Esophagus muscularis mucosa (tissue), 4 donors: ENCODE results near the gene HRAS.

Source experiments
- EP300 ChIP-seq: sonication (generic); formaldehyde crosslinking; IDR thresholded peaks from one replicate; pipeline ENCODE4 v1.6.1; 2017; ENCODE audit warnings: antibody characterized with exemption
- POLR2A ChIP-seq: fragments of 450-650 bp; IDR thresholded peaks from one replicate; pipeline ENCODE4 v1.6.1; 2017; ENCODE audit warnings: antibody characterized with exemption, moderate library complexity, mild to moderate bottlenecking, low read depth
- POLR2AphosphoS5 ChIP-seq, 2 donors: sonication (generic); formaldehyde crosslinking; IDR thresholded peaks; one replicate each; pipeline ENCODE4 v1.6.1; 2017; ENCODE audit warnings: antibody characterized with exemption in 2 of 2
- TF ChIP-seq, protein P1 (sequence below), 3 experiments: fragments of 200-600 bp in 2 of 3; fragments of 450-650 bp in 1 of 3; sonication (generic) in 2 of 3; IDR thresholded peaks; one replicate each; pipeline ENCODE4 v1.5.1; 2017 to 2019; ENCODE audit warnings: antibody characterized with exemption in 3 of 3, mild to moderate bottlenecking in 2 of 3, moderate library complexity in 1 of 3

GRCh38 chr11:551596-551995 lies 16.2 kb upstream of the HRAS start:
- TF ChIP-seq EP300, result no peak
- TF ChIP-seq POLR2A, result no peak
- TF ChIP-seq, protein P1, sequence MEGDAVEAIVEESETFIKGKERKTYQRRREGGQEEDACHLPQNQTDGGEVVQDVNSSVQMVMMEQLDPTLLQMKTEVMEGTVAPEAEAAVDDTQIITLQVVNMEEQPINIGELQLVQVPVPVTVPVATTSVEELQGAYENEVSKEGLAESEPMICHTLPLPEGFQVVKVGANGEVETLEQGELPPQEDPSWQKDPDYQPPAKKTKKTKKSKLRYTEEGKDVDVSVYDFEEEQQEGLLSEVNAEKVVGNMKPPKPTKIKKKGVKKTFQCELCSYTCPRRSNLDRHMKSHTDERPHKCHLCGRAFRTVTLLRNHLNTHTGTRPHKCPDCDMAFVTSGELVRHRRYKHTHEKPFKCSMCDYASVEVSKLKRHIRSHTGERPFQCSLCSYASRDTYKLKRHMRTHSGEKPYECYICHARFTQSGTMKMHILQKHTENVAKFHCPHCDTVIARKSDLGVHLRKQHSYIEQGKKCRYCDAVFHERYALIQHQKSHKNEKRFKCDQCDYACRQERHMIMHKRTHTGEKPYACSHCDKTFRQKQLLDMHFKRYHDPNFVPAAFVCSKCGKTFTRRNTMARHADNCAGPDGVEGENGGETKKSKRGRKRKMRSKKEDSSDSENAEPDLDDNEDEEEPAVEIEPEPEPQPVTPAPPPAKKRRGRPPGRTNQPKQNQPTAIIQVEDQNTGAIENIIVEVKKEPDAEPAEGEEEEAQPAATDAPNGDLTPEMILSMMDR (IDR thresholded peaks at IDR 0.05), result no peak
- TF ChIP-seq POLR2AphosphoS5 (IDR thresholded peaks at IDR 0.05), result no peak
